Common myeloid progenitor, CD34-positive (primary cell): ENCODE measurements around the gene LCN10.

ENCODE experiments used
- CTCF ChIA-PET: fragments of 350-600 bp; sonication (Branson Sonifier 250); formaldehyde crosslinking; loops from one replicate; lab custom pipeline; 2021; ENCODE audit warnings: antibody characterized with exemption; lab: Charles Lee
- POLR2A ChIA-PET: fragments of 350-600 bp; sonication (Branson Sonifier 250); formaldehyde crosslinking; loops from one replicate; lab custom pipeline; 2021; ENCODE audit warnings: antibody characterized with exemption; lab: Charles Lee
- DNase-seq, 3 donors: peaks; one replicate each; pipeline versions ENCODE4 v3.0.0 to v3.0.0-alpha.2; 2013
- H3K27ac ChIP-seq, 2 experiments: 1 replicate in 1 of 2; 2 replicates in 1 of 2; pipeline ENCODE4 v1.7.0; 2013; ENCODE audit warnings: inconsistent platforms in 2 of 2, low read length in 2 of 2, mild to moderate bottlenecking in 2 of 2, low read depth in 1 of 2, moderate library complexity in 1 of 2; ENCODE audit not compliant: severe bottlenecking in 2 of 2, insufficient read depth in 1 of 2, poor library complexity in 1 of 2
- H3K27me3 ChIP-seq, 5 experiments: replicated peaks in 2 of 5; 1 replicate in 3 of 5; 2 replicates in 2 of 5; pipeline versions ENCODE4 v1.6.1 to v1.7.0; 2013; ENCODE audit warnings: low read length in 4 of 5, mild to moderate bottlenecking in 2 of 5, moderate library complexity in 2 of 5, inconsistent platforms in 1 of 5; ENCODE audit not compliant: insufficient read depth in 5 of 5, control insufficient read depth in 4 of 5
- H3K36me3 ChIP-seq, 4 experiments: 1 replicate in 2 of 4; 2 replicates in 2 of 4; pipeline versions ENCODE4 v1.6.1 to v1.7.0; 2013; ENCODE audit warnings: low read length in 3 of 4, control low read depth in 1 of 4, mild to moderate bottlenecking in 1 of 4; ENCODE audit not compliant: control insufficient read depth in 4 of 4, insufficient read depth in 4 of 4
- H3K4me1 ChIP-seq, 4 experiments: 1 replicate in 3 of 4; 2 replicates in 1 of 4; pipeline versions ENCODE4 v1.6.1 to v1.7.1; 2013; ENCODE audit warnings: low read length in 3 of 4, mild to moderate bottlenecking in 3 of 4, control low read depth in 1 of 4, inconsistent platforms in 1 of 4, moderate library complexity in 1 of 4; ENCODE audit not compliant: control insufficient read depth in 4 of 4, insufficient read depth in 4 of 4; ENCODE audit errors: control extremely low read depth in 1 of 4
- H3K4me3 ChIP-seq, 7 experiments: 1 replicate in 4 of 7; 2 replicates in 3 of 7; pipeline versions ENCODE4 v1.5.1 to v1.7.0; 2013; ENCODE audit warnings: mild to moderate bottlenecking in 7 of 7, low read length in 6 of 7, moderate library complexity in 6 of 7, inconsistent platforms in 2 of 7, low read depth in 2 of 7, control low read depth in 1 of 7; ENCODE audit not compliant: insufficient read depth in 4 of 7, control insufficient read depth in 1 of 7; ENCODE audit errors: extremely low read depth in 1 of 7
- H3K9me3 ChIP-seq, 5 experiments: 1 replicate in 4 of 5; 2 replicates in 1 of 5; pipeline versions ENCODE4 v1.6.1 to v1.7.1; 2013; ENCODE audit warnings: low read length in 4 of 5, mild to moderate bottlenecking in 2 of 5, inconsistent platforms in 1 of 5, low read depth in 1 of 5, moderate library complexity in 1 of 5; ENCODE audit not compliant: control insufficient read depth in 4 of 5, insufficient read depth in 2 of 5; ENCODE audit errors: control extremely low read depth in 1 of 5
- WGBS: methylation state at CpG from one replicate; pipeline ENCODE4 v1.1.5; 2013; ENCODE audit not compliant: insufficient coverage; 5-methylcytosine and 5-hydroxymethylcytosine counted together

LCN10 gene

DNA sequence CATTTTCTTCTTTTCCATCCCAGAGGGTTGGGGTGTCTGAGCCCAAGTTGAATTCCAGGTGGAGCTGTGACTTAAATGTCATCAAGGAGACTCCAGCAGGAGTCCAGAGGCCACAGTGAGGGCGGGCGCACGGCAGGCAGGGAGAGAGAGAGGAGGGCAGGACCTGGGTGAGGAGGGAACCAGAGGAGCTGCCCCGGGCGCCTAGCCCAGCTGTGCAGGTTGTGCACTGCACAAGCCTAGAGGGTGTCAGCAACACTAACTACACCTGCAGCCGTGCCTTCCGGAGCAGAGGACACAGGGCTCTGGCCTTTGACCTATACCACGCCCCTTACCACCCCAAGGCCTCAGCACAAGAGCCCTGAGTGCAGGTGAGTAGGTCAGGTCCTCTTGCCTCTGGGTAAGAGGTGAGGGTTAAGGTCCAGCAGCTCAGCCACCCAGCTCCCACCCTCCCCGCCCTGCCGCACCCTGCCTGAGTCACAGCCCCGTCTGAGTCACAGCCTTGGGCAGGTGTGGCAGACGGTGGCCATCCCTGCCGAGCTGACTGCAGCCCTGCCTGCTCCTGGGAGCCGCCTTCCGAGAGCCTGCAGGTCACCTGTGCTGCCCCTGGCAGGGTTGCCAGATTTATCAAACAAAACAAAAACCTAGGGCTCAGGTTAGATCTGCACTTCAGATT, 49.1 kb downstream of the LCN10 start:
- H3K9me3 ChIP-seq = no peaks in the 10 kb centered on the region
- DNase-seq = peak in 1 of 3 donors; percentile 23
- ChIA-PET CTCF (interaction anchor here (0.6 to 3.0 kb wide), 12 partner anchors 8 to 209 kb away, joined by 3 to 19 read pairs (median 5); partner anchors contain the start of gene EGFL7), POLR2A (interaction anchor here (0.7 to 1.0 kb wide), 3 partner anchors 27 to 36 kb away, joined by 3 to 5 read pairs (median 3); no protein-coding TSS in a partner anchor)
- H3K27me3 ChIP-seq = no peaks in the 10 kb centered on the region
- WGBS = 91% methylated on average over 13 of the region's 15 CpGs
- no peaks in the 10 kb centered on the region for H3K36me3 ChIP-seq
- H3K4me3 ChIP-seq = no peak overlapping the region
- no peak overlapping the region for H3K27ac ChIP-seq
- H3K4me1 ChIP-seq = peaks cover 0 to 38% (median 23%) of the 10 kb centered on the region in 4 experiments

DNA sequence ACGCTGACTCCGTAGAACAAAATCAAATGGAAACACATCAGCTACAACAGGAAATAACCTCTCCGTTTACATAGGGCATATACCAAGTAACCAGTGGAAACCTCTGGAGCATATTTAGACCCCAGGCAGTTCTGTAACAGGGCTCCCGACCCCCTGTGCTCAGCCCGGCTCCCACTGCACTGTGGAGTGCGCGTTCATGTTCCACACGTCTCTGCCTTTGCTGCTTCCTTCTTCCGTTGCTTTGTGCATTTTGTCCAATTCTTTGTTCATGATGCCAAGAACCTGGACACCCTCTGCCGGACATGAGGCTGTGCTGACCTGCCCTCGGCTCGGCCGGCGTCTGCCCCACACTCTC, 49.6 kb downstream of the LCN10 start:
- ChIA-PET CTCF (interaction anchor here (1.0 to 3.0 kb wide), 7 partner anchors 10 to 208 kb away, joined by 4 to 19 read pairs (median 5); no protein-coding TSS in a partner anchor), POLR2A (no interaction called here)
- no peak overlapping the region for H3K27ac ChIP-seq

DNA sequence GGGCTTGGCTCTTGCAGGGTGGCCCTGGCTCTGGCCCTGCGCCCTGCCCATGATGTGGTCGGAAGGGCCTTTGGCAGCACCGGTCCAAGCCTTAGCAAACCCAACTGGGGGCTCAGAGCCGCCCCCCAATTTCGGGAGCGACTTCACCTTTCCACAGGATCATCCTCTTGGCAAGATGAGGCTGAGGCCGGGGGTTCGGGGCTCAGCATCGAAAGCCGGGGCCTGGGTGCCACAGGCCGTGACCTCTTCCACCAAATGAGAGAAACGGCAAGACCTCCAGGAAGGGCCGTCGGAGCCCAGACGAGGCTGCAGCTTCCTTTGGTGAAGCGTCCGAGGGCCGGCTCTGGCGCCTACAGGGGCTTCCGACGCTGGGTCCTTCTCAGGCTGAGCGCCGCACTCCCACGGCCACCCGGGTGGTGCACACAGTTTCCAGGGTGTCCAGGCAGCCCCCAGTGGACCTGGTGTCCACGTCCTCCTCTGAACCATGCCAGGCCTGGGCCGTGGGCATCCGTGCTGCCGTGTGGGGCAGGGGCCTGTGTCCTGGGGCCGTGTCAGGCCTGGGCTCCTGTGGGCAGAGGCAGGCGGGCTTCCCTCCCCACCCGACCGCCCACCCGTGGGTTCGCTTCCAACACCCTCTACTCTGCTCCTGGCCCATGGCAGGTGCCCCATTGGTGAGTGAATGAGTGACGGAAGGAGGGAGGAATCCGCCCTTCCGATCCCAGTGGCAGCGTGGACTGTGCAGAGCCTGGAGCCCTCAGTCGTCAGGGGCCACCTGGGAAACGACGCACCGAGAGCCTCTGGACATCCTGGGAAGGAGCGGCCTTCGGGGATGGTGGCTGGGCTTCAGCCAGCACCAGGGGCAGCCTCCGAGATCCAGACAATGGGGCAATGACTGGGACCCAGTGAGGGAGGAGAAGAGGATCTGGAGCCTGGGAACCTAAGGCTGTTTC, 50.3 kb downstream of the LCN10 start:
- H3K9me3 ChIP-seq = no peaks in the 10 kb centered on the region
- H3K27ac ChIP-seq = no peak overlapping the region
- H3K4me3 ChIP-seq = no peak overlapping the region
- peaks cover 0 to 36% (median 23%) of the 10 kb centered on the region in 4 experiments for H3K4me1 ChIP-seq
- no peak for DNase-seq
- H3K36me3 ChIP-seq = no peaks in the 10 kb centered on the region
- CTCF ChIA-PET = interaction anchor here (1.1 to 4.9 kb wide), 8 partner anchors 8 to 207 kb away, joined by 4 to 22 read pairs (median 6); no protein-coding TSS in a partner anchor
- POLR2A ChIA-PET = no interaction called here
- 97% methylated on average over 32 of the region's 46 CpGs for WGBS
- no peaks in the 10 kb centered on the region for H3K27me3 ChIP-seq

More for the DNA sequence above, 49.6 kb downstream of the LCN10 start:
- DNase-seq = no peak
- H3K36me3 ChIP-seq = no peaks in the 10 kb centered on the region
- no peak overlapping the region for H3K4me3 ChIP-seq
- WGBS = 98% methylated on average over 8 of the region's 14 CpGs
- H3K4me1 ChIP-seq = peaks cover 0 to 36% (median 23%) of the 10 kb centered on the region in 4 experiments
- no peaks in the 10 kb centered on the region for H3K27me3 ChIP-seq
- H3K9me3 ChIP-seq = no peaks in the 10 kb centered on the region

DNA sequence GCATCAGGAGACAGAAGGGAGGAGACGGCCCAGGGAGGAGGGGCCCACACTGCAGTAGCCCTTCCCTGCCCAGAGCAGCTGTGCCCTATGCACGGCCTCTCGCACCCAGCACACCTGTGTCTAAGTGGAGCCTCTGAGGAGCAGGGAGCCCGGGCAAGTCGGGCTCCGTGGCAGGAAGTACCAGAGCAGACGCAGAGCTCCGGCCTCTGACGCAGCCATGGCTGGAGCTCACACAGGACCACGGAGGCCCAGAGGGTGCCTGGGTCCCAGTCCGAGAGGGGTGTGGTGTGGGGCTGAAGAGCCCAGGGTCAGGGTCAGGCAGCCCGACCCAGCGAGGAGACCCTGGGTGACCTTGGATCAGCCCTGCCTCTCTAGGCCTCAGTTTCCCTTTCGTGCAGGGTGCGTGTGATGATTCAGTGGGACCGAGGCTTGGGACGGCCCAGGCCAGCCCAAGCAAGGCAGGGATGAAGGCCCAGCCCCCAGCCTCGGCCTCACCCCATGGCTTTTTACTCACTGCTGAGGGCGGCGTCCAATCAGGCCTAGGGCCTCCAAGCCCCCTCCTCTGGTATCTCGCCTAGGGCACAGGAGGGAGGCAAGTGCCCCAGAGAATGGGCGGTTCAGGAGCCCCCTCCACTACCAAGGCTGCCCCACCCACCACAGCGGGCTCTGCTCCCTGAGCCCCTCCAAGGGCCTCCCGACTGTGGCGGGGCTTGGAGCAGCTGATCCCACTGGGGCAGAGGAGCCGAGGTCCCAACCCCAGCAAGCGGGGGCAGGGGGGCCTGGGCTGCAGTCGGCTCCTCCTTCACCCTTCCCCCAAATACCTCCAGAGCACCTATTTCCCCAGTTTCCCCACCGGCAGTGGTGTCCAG, 51.2 kb downstream of the LCN10 start:
- DNase-seq = no peak
- no peaks in the 10 kb centered on the region for H3K36me3 ChIP-seq
- H3K4me3 ChIP-seq = no peak overlapping the region
- 97% methylated on average over 23 of the region's 29 CpGs for WGBS
- H3K4me1 ChIP-seq = peaks cover 0 to 35% (median 20%) of the 10 kb centered on the region in 4 experiments
- no peaks in the 10 kb centered on the region for H3K27me3 ChIP-seq
- ChIA-PET POLR2A (interaction anchor here (1.4 kb wide), 1 partner anchor 20 kb away, joined by 4 read pairs; no protein-coding TSS in a partner anchor), CTCF (interaction anchor here (0.9 to 4.9 kb wide), 8 partner anchors 9 to 228 kb away, joined by 3 to 22 read pairs (median 4); no protein-coding TSS in a partner anchor)
- no peaks in the 10 kb centered on the region for H3K9me3 ChIP-seq
- H3K27ac ChIP-seq = no peak overlapping the region

DNA sequence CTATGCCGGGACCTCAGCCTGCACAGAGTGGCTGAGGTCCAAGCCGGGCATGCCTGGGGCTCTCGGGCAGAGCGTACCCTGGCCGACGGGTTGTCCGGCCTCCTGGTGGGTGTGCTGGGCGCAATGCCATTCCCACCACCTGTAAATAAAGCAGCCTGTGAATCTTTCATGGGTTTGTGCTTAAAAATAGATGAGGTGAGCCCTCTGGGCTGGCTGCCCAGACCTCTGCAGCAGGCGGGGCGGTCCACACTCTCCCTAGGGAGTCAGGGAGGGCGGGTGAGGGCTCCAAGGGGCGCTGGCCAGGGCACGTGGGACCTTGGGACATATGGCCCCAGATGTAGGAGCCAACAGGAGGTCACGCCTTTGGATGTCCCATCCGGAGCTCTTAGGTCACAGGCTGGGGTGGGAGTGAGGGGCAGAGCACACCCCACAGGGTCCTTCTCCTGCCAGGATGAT, 51.9 kb downstream of the LCN10 start:
- no peak overlapping the region for H3K4me3 ChIP-seq
- no peak for DNase-seq
- WGBS = 91% methylated on average over 10 of the region's 15 CpGs
- ChIA-PET CTCF (interaction anchor here (0.9 to 4.9 kb wide), 9 partner anchors 8 to 228 kb away, joined by 3 to 22 read pairs (median 5); no protein-coding TSS in a partner anchor), POLR2A (interaction anchor here (0.5 to 1.4 kb wide), 2 partner anchors 10 to 20 kb away, joined by 3 to 4 read pairs; no protein-coding TSS in a partner anchor)
- no peaks in the 10 kb centered on the region for H3K9me3 ChIP-seq
- H3K27me3 ChIP-seq = no peaks in the 10 kb centered on the region
- H3K4me1 ChIP-seq = peaks cover 0 to 35% (median 23%) of the 10 kb centered on the region in 4 experiments
- no peak overlapping the region for H3K27ac ChIP-seq
- no peaks in the 10 kb centered on the region for H3K36me3 ChIP-seq
